ENCODE results near the gene CACHD1.
A peak's percentile ranks its signal among the peaks of the same experiment; 100 is the strongest.

Gene CACHD1

GRCh38 chr1:64525116-64525686 lies 55.3 kb downstream of the CACHD1 start:
- no peak for DNase-seq

GRCh38 chr1:64526312-64526711 lies 56.4 kb downstream of the CACHD1 start:
- no peak for DNase-seq

- no peak for DNase-seq
These were observed 57.2 kb downstream of the CACHD1 start for GRCh38 chr1:64527165-64527564.

- DNase-seq = no peak
These were observed 57.9 kb downstream of the CACHD1 start for GRCh38 chr1:64527786-64528185.

- DNase-seq = no peak
These were observed 61.2 kb downstream of the CACHD1 start for GRCh38 chr1:64530969-64531692.

GRCh38 chr1:64532646-64533045 lies 62.7 kb downstream of the CACHD1 start:
- no peak for DNase-seq

GRCh38 chr1:64535938-64536835 lies 66.3 kb downstream of the CACHD1 start:
- DNase-seq = no peak

- DNase-seq = no peak
These were observed 67.0 kb downstream of the CACHD1 start for GRCh38 chr1:64536836-64537490.

- no peak for DNase-seq
These were observed 68.0 kb downstream of the CACHD1 start for GRCh38 chr1:64537942-64538341.

GRCh38 chr1:64538389-64538788 lies 68.5 kb downstream of the CACHD1 start:
- no peak for DNase-seq

- no peak for DNase-seq
These were observed 69.4 kb downstream of the CACHD1 start for GRCh38 chr1:64539289-64539688.

- no peak for DNase-seq
These were observed 69.9 kb downstream of the CACHD1 start for GRCh38 chr1:64539781-64540218.

- DNase-seq = no peak
These were observed 70.4 kb downstream of the CACHD1 start for GRCh38 chr1:64540265-64540791.

- no peak for DNase-seq
These were observed 72.2 kb downstream of the CACHD1 start for GRCh38 chr1:64542118-64542517.

GRCh38 chr1:64543831-64544230 lies 73.9 kb downstream of the CACHD1 start:
- no peak for DNase-seq

GRCh38 chr1:64545118-64545843 lies 75.4 kb downstream of the CACHD1 start:
- DNase-seq = peak in 1 of 2 donors; percentile 5

GRCh38 chr1:64546013-64546412 lies 76.1 kb downstream of the CACHD1 start:
- no peak for DNase-seq

GRCh38 chr1:64549464-64550239 lies 79.7 kb downstream of the CACHD1 start:
- no peak for DNase-seq

GRCh38 chr1:64550510-64550909 lies 80.6 kb downstream of the CACHD1 start:
- peak; percentile 5 to 33 for DNase-seq

- no peak for DNase-seq
These were observed 81.1 kb downstream of the CACHD1 start for GRCh38 chr1:64550946-64551605.

- no peak for DNase-seq
These were observed 83.4 kb downstream of the CACHD1 start for GRCh38 chr1:64553285-64553684.
